ENCODE results near the gene PRKCH. TPM values are rescaled to one million over a fixed set of nuclear protein-coding genes. Genes with fewer than 3 reads are reported as not detected.

The PRKCH gene
- total and polyA plus RNA-seq, 2 donors (not counting 3 experiments of a cell fraction or from before 2014, with no cell fraction given): 97.7 to 103 TPM

- Histone ChIP-seq H3K9me3 (replicated peaks; ENCODE audit: control insufficient read depth, insufficient read depth, low read length) (no peaks in the 10 kb centered on the region), H3K9ac (replicated peaks; ENCODE audit: extremely low read depth, insufficient read depth, low read length) (no peak overlapping the region), H3K9me1 (replicated peaks; ENCODE audit: control insufficient read depth, extremely low read depth, insufficient read depth, low read length) (no peaks in the 10 kb centered on the region), H3K36me3 (ENCODE audit: control insufficient read depth in 2 of 2, extremely low read depth in 1 of 2, insufficient read depth in 2 of 2, low read length in 2 of 2) (peaks cover 13 to 22% of the 10 kb centered on the region in 2 experiments), H2AFZ (ENCODE audit: low read depth, low read length) (no peak overlapping the region), H3K4me1 (ENCODE audit: control insufficient read depth, extremely low read depth, insufficient read depth, low read length) (peaks cover 18% of the 10 kb centered on the region), H4K20me1 (replicated peaks; ENCODE audit: control insufficient read depth, extremely low read depth, insufficient read depth, low read length) (no peaks in the 10 kb centered on the region), H3K27ac (ENCODE audit: insufficient read depth, low read depth, low read length) (no peak overlapping the region), H3K4me3 (replicated peaks in 1 of 3; ENCODE audit: insufficient read depth in 1 of 3, low read depth in 1 of 3, low read length in 3 of 3) (no peak overlapping the region), H3K79me2 (ENCODE audit: control insufficient read depth, insufficient read depth, low read length) (no peaks in the 10 kb centered on the region), H3K27me3 (ENCODE audit: control insufficient read depth in 2 of 2, insufficient read depth in 2 of 2, low read length in 2 of 2) (no peaks in the 10 kb centered on the region), H3K4me2 (ENCODE audit: insufficient read depth, low read length) (no peak overlapping the region)
- dilution Hi-C loops (cut with MboI; ENCODE audit: extremely low pct_ligation_motif_present, low sequenced_read_pairs): no loop called here
- TF ChIP-seq GATA2 (IDR thresholded peaks at IDR 0.05; ENCODE audit: insufficient read depth, insufficient read length, low read depth, low read length): no peak
- no peak for TF ChIP-seq EZH2 (IDR thresholded peaks at IDR 0.05; ENCODE audit: borderline replicate concordance, low read depth, low read length, severe bottlenecking)
- no peak for FAIRE-seq
- ChIA-PET CTCF (interaction anchor here (1.3 kb wide), 1 partner anchor 241 kb away, joined by 3 read pairs; no protein-coding TSS in a partner anchor), POLR2A (interaction anchor here (0.6 kb wide), 1 partner anchor 307 kb away, joined by 3 read pairs; no protein-coding TSS in a partner anchor)
- BruUV-seq (replicated peaks): no TSS peak
- intact Hi-C loops (cut with micrococcal nuclease): no loop called here
- DNase-seq (ENCODE audit: low read depth, low spot score): no peak
These were observed 168.1 kb downstream of the PRKCH start for GRCh38 chr14:61489512-61489911.

- intact Hi-C loops (cut with micrococcal nuclease) (no loop called here), dilution Hi-C loops (cut with MboI; ENCODE audit: extremely low pct_ligation_motif_present, low sequenced_read_pairs) (no loop called here)
- no peak for TF ChIP-seq JUN (IDR thresholded peaks at IDR 0.05; ENCODE audit: borderline replicate concordance, insufficient read depth, insufficient read length, low read depth)
- no peak for TF ChIP-seq POLR2AphosphoS5 (IDR thresholded peaks at IDR 0.05; ENCODE audit: insufficient read depth, low read depth, low read length)
- no peak for TF ChIP-seq GATA2 (IDR thresholded peaks at IDR 0.05; ENCODE audit: insufficient read depth, insufficient read length, low read depth, low read length)
- POLR2A ChIA-PET: no interaction called here
- H3K4me3 ChIP-seq (replicated peaks in 1 of 3; ENCODE audit: insufficient read depth in 1 of 3, low read depth in 1 of 3, low read length in 3 of 3): no peak overlapping the region
- CTCF ChIA-PET: interaction anchor here (0.7 to 2.1 kb wide), 5 partner anchors 9 to 348 kb away, joined by 3 to 6 read pairs (median 4); no protein-coding TSS in a partner anchor
- DNase-seq (ENCODE audit: low read depth, low spot score) (no peak), FAIRE-seq (no peak)
- H3K9me3 ChIP-seq (replicated peaks; ENCODE audit: control insufficient read depth, insufficient read depth, low read length): no peaks in the 10 kb centered on the region
- no peak overlapping the region for H2AFZ ChIP-seq (ENCODE audit: low read depth, low read length)
- no peaks in the 10 kb centered on the region for H3K79me2 ChIP-seq (ENCODE audit: control insufficient read depth, insufficient read depth, low read length)
- no peak overlapping the region for H3K27ac ChIP-seq (ENCODE audit: insufficient read depth, low read depth, low read length)
- H4K20me1 ChIP-seq (replicated peaks; ENCODE audit: control insufficient read depth, extremely low read depth, insufficient read depth, low read length): no peaks in the 10 kb centered on the region
- no TSS peak for BruUV-seq (replicated peaks)
- H3K9me1 ChIP-seq (replicated peaks; ENCODE audit: control insufficient read depth, extremely low read depth, insufficient read depth, low read length): no peaks in the 10 kb centered on the region
- H3K9ac ChIP-seq (replicated peaks; ENCODE audit: extremely low read depth, insufficient read depth, low read length): no peak overlapping the region
- peaks cover 13 to 21% of the 10 kb centered on the region in 2 experiments for H3K36me3 ChIP-seq (ENCODE audit: control insufficient read depth in 2 of 2, extremely low read depth in 1 of 2, insufficient read depth in 2 of 2, low read length in 2 of 2)
- H3K27me3 ChIP-seq (ENCODE audit: control insufficient read depth in 2 of 2, insufficient read depth in 2 of 2, low read length in 2 of 2): no peaks in the 10 kb centered on the region
- H3K4me2 ChIP-seq (ENCODE audit: insufficient read depth, low read length): no peak overlapping the region
- peaks cover 18% of the 10 kb centered on the region for H3K4me1 ChIP-seq (ENCODE audit: control insufficient read depth, extremely low read depth, insufficient read depth, low read length)
These were observed 168.6 kb downstream of the PRKCH start for GRCh38 chr14:61489932-61490331.
